Esophagus squamous epithelium (tissue), 4 donors: Measurements from ENCODE around the gene RIN3.

Experiments used
- POLR2A ChIP-seq, 4 donors: fragments of 450-650 bp; IDR thresholded peaks; one replicate each; pipeline ENCODE4 v1.6.1; 2017; ENCODE audit warnings: antibody characterized with exemption in 4 of 4, mild to moderate bottlenecking in 4 of 4, moderate library complexity in 3 of 4
- TF ChIP-seq, protein P1 (sequence below), 6 experiments: fragments of 450-650 bp in 4 of 6; fragments of 200-600 bp in 2 of 6; sonication (generic) in 2 of 6; IDR thresholded peaks; one replicate each; pipeline ENCODE4 v1.5.1; 2016 to 2019; ENCODE audit warnings: antibody characterized with exemption in 6 of 6, mild to moderate bottlenecking in 4 of 6, moderate library complexity in 4 of 6

GRCh38 chr14:92487513-92488133, 26.0 kb upstream of the RIN3 start:
- TF ChIP-seq, protein P1, sequence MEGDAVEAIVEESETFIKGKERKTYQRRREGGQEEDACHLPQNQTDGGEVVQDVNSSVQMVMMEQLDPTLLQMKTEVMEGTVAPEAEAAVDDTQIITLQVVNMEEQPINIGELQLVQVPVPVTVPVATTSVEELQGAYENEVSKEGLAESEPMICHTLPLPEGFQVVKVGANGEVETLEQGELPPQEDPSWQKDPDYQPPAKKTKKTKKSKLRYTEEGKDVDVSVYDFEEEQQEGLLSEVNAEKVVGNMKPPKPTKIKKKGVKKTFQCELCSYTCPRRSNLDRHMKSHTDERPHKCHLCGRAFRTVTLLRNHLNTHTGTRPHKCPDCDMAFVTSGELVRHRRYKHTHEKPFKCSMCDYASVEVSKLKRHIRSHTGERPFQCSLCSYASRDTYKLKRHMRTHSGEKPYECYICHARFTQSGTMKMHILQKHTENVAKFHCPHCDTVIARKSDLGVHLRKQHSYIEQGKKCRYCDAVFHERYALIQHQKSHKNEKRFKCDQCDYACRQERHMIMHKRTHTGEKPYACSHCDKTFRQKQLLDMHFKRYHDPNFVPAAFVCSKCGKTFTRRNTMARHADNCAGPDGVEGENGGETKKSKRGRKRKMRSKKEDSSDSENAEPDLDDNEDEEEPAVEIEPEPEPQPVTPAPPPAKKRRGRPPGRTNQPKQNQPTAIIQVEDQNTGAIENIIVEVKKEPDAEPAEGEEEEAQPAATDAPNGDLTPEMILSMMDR (IDR thresholded peaks at IDR 0.05), result no peak
- TF ChIP-seq POLR2A (IDR thresholded peaks at IDR 0.05), result peak in 1 of 4 donors; percentile 29
